GM10847 (cell line): ENCODE data around the gene MUC21.

ENCODE experiments used
- POLR2A ChIP-seq: IDR thresholded peaks from 2 replicates; pipeline ENCODE4 v1.6.1; 2011; ENCODE audit not compliant: insufficient read length; ENCODE audit errors: extremely low read depth

The MUC21 gene

GRCh38 chr6:30990422-30991086, 7.0 kb downstream of the MUC21 start:
- TF ChIP-seq POLR2A: no peak

DNA sequence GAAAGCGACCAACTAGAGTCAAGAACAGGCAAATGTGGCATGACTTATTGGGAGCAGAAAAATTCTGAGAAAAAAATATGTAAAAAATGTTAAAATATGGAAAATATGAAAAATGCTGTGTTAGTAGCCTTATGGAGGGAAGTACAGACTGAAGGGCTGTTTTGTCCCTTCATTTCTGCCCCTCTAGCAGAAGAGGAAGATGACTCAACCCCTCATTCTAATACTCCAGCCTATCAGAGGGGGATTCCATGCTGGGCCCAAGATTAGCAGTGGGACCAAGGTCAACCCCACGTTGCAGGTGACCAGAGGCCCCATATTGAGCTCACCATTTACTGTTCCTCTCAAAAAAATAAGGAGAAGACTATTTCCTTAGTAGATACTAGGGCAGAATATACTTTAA, 8.4 kb downstream of the MUC21 start:
- TF ChIP-seq POLR2A: no peak

GRCh38 chr6:30997301-30997700, 13.8 kb downstream of the MUC21 start:
- no peak for TF ChIP-seq POLR2A

DNA sequence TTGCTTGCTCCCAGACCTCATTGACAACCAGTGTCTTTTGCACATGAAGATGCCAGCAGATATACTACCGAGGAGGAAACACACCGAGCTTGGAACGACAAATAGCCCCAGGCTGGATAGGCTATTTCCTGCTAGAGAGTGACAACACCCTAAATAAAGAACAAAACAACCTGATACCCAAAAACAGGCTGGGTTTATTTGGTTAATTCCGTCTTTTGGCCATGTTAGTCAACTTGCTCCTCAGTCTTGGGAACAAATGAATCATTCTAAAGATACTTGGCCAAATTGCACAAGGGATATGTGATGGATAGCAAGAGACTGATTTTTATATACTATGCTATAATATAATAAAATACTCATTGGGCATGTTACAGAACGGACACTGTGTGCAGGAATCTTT, 15.3 kb downstream of the MUC21 start:
- TF ChIP-seq POLR2A: no peak

DNA sequence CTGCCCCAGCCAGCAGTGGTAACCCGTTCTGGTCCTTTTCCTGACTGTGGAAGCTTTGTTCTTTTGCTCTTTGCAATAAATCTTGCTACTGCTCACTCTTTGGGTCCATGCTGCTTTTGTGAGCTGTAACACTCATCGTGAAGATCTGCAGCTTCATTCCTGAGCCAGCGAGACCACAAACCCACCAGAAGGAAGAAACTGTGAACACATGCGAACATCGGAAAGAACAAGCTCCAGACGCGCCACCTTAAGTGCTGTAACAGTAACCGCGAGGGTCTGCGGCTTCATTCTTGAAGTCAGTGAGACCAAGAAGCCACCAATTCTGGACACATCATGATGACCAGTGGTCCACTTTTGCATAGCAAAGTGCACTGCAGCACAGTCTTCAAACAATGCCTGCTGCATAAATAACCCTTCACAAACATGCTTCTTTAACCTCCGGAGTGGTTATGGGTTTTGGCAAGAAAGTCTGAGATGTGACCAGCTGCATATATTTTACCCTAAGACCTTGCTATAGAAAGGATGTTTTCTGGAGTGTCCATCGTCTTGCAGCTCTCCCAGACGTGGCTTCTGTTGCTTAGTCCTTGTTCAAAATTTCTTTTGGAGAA, 17.9 kb downstream of the MUC21 start:
- TF ChIP-seq POLR2A: no peak

- no peak for TF ChIP-seq POLR2A
Measured at GRCh38 chr6:31002471-31002870, 19.0 kb downstream of the MUC21 start.

GRCh38 chr6:31004794-31005193, 21.3 kb downstream of the MUC21 start:
- no peak for TF ChIP-seq POLR2A

DNA sequence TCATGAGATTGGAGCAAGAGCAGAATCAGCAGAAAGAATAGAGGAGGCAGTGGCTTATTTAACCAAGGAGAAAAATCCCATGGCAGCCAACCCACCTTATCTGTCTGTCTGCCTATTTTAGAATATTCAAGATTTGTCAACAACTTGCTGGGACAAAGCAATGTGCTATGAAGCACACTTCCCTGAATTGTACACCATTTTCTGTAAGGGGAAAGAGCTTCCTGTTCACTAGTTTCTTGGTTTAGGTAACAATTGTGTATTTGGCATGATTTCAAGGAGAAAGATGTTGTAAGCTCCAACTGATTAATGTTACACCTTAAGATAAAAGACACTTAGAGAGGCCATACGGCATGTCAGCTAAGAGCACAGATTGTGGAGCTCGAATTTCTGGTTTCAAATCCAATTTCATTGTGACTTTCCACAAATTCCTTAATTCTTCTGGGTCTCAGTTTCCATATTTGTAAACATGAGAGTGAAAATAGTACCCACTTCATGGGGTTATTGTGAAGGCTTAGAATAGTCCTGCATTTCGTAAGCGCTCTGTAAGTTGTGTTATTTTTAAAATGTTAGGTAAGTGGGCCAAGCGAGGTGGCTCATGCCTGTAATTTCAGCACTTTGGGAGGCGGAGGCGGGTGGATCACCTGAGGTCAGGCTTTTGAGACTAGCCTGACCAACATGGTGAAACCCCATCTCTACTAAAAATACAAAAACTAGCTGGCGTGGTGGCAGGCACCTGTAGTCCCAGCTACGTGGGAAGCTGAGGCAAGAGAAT, 21.9 kb downstream of the MUC21 start:
- TF ChIP-seq POLR2A: no peak

DNA sequence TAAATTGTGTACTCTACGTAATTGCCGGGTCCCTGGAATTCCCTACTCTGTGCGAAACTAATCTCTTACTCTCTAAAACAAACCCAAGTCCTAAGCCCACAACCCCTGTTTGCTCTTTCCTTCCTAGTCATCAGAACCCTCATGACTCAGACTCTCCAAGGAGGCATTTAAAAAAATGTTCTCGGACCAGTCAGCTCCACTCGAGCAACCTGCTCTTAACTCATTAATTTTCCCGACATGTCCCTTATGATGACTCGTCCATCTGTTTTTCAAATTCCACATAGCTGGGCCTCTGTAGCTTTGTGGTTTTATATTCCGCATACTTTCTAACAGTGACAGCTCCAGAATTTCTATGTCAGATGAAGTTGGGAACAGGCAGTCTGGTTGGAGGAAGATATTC, 24.2 kb downstream of the MUC21 start:
- TF ChIP-seq POLR2A: no peak

GRCh38 chr6:31008165-31008564, 24.6 kb downstream of the MUC21 start:
- no peak for TF ChIP-seq POLR2A

DNA sequence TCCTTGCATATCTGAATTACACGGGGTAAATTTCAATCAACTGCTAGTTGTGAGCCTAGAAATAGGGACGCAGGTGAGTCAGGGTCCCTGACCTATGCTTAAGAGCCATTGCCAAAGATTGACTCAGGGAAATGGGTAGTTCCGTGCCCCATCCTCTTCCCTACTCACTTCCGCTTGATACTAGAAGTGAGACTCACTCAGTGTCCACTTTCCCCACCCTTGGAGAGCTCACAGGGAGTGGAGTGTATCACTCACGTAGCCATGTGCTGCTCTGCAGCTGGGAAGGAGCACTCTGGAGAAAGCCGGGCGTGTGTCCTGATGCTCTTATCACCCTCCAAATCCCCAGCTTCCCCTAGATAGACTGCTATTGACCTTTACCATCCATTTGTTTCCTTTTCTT, 26.2 kb downstream of the MUC21 start:
- no peak for TF ChIP-seq POLR2A

- no peak for TF ChIP-seq POLR2A
Measured at GRCh38 chr6:31010393-31011060, 27.0 kb downstream of the MUC21 start, which contains the start of gene MUC22. Gene MUC22 (plus strand): TSS chr6:31010474. CDS start chr6:31010707, 233 bp downstream.

GRCh38 chr6:31011153-31011552, 27.6 kb downstream of the MUC21 start:
- TF ChIP-seq POLR2A: no peak

GRCh38 chr6:31016659-31017299, 33.3 kb downstream of the MUC21 start:
- TF ChIP-seq POLR2A: no peak

- TF ChIP-seq POLR2A: no peak
Measured at GRCh38 chr6:31020057-31020456, 36.5 kb downstream of the MUC21 start.
